H1 (cell line): ENCODE results near the gene NEB. TPM values are rescaled to one million over a fixed set of nuclear protein-coding genes. Genes with fewer than 3 reads are reported as not detected.

Experiments
- CTCF ChIA-PET: fragments of 300-600 bp; sonication (Branson Sonifier 250); formaldehyde crosslinking; loops from one replicate; lab custom pipeline; 2021; ENCODE audit not compliant: partially characterized antibody; lab: Charles Lee
- POLR2A ChIA-PET: fragments of 300-600 bp; sonication (Branson Sonifier 250); formaldehyde crosslinking; loops from one replicate; lab custom pipeline; 2021; ENCODE audit warnings: inconsistent platforms; ENCODE audit not compliant: partially characterized antibody; lab: Charles Lee
- DNase-seq, 2 experiments: peaks; one replicate each; pipeline versions ENCODE4 v3.0.0 to v3.0.0-alpha.2; 2010 to 2022; ENCODE audit warnings: low spot score in 2 of 2, low read depth in 1 of 2, mixed read lengths in 1 of 2
- FAIRE-seq: peaks from 2 replicates; lab custom pipeline; 2011; peaks lifted over from hg19 to GRCh38; lab: Jason Lieb, UNC
- H2AFZ ChIP-seq: 2 replicates; pipeline ENCODE4 v1.8.1; 2012; ENCODE audit warnings: low read length, inconsistent platforms
- H2AK5ac ChIP-seq: 2 replicates; pipeline ENCODE4 v1.6.1; 2013; ENCODE audit warnings: low read depth, low read length
- H2BK120ac ChIP-seq: replicated peaks from 2 replicates; pipeline ENCODE3; 2013; ENCODE audit warnings: low read depth, low read length, inconsistent platforms
- H2BK12ac ChIP-seq: 2 replicates; pipeline ENCODE4 v1.6.1; 2013; ENCODE audit warnings: low read depth, low read length
- H2BK15ac ChIP-seq: 2 replicates; pipeline ENCODE4 v1.6.1; 2013; ENCODE audit warnings: low read length
- H2BK20ac ChIP-seq: 2 replicates; pipeline ENCODE4 v1.6.1; 2013; ENCODE audit warnings: low read length
- H2BK5ac ChIP-seq: 2 replicates; pipeline ENCODE4 v1.6.1; 2013; ENCODE audit warnings: low read depth, low read length
- H3K14ac ChIP-seq: 2 replicates; pipeline ENCODE4 v1.6.1; 2013; ENCODE audit warnings: inconsistent platforms; ENCODE audit not compliant: insufficient read length
- H3K18ac ChIP-seq: 2 replicates; pipeline ENCODE4 v1.6.1; 2013; ENCODE audit warnings: low read length; ENCODE audit errors: extremely low read depth
- H3K23ac ChIP-seq: 2 replicates; pipeline ENCODE4 v1.6.1; 2013; ENCODE audit warnings: inconsistent platforms; ENCODE audit not compliant: insufficient read length
- H3K23me2 ChIP-seq: 2 replicates; pipeline ENCODE4 v1.6.1; 2013; ENCODE audit warnings: low read depth, low read length
- H3K27ac ChIP-seq: 2 replicates; pipeline ENCODE4 v1.6.1; 2011; ENCODE audit warnings: low read depth, low read length, inconsistent platforms
- H3K27me3 ChIP-seq, 4 experiments: replicated peaks in 1 of 4; 1 replicate in 1 of 4; 2 replicates in 3 of 4; pipeline versions ENCODE4 v1.6.1 to v1.8.1; 2011 to 2013; ENCODE audit warnings: low read length in 3 of 4, mild to moderate bottlenecking in 3 of 4, inconsistent platforms in 2 of 4, mixed read lengths in 2 of 4, moderate library complexity in 1 of 4; ENCODE audit not compliant: control insufficient read depth in 3 of 4, insufficient read depth in 3 of 4; ENCODE audit errors: extremely low read depth in 1 of 4
- H3K36me3 ChIP-seq, 4 experiments: 2 replicates each; pipeline versions ENCODE4 v1.6.1 to v1.8.1; 2011 to 2013; ENCODE audit warnings: mild to moderate bottlenecking in 4 of 4, low read length in 3 of 4, moderate library complexity in 2 of 4, control low read depth in 1 of 4, inconsistent platforms in 1 of 4; ENCODE audit not compliant: insufficient read depth in 4 of 4, control insufficient read depth in 2 of 4
- H3K4ac ChIP-seq: replicated peaks from 2 replicates; pipeline ENCODE3; 2013; ENCODE audit warnings: low read length, low read depth, mixed read lengths, inconsistent platforms; ENCODE audit not compliant: insufficient read length
- H3K4me1 ChIP-seq, 4 experiments: replicated peaks in 1 of 4; 1 replicate in 1 of 4; 2 replicates in 3 of 4; pipeline versions ENCODE4 v1.6.1 to v1.8.1; 2011 to 2013; ENCODE audit warnings: low read length in 3 of 4, inconsistent platforms in 2 of 4, mixed read lengths in 1 of 4; ENCODE audit not compliant: insufficient read depth in 4 of 4, control insufficient read depth in 3 of 4
- H3K4me2 ChIP-seq, 2 experiments: 2 replicates each; pipeline versions ENCODE4 v1.6.1 to v1.8.1; 2011 to 2013; ENCODE audit warnings: low read depth in 2 of 2, low read length in 2 of 2, control low read depth in 1 of 2, inconsistent platforms in 1 of 2, mild to moderate bottlenecking in 1 of 2; ENCODE audit not compliant: insufficient read depth in 1 of 2
- H3K4me3 ChIP-seq, 4 experiments: fragments of 200-600, 300-600 bp in 1 of 4; sonication (generic), shearing (Covaris generic), sonication (Bioruptor Twin) in 1 of 4; 2 replicates each; pipeline versions ENCODE4 v1.5.1 to v1.8.1; 2011 to 2016; ENCODE audit warnings: low read length in 4 of 4, low read depth in 3 of 4, control low read depth in 2 of 4, inconsistent platforms in 2 of 4, mild to moderate bottlenecking in 2 of 4, mixed read lengths in 1 of 4, moderate library complexity in 1 of 4; ENCODE audit not compliant: insufficient read depth in 2 of 4; ENCODE audit errors: extremely low read depth in 1 of 4
- H3K56ac ChIP-seq: replicated peaks from 2 replicates; pipeline ENCODE3; 2013; ENCODE audit warnings: low read depth, mild to moderate bottlenecking, mixed read lengths, low read length, inconsistent platforms; ENCODE audit not compliant: insufficient read length
- H3K79me1 ChIP-seq: 2 replicates; pipeline ENCODE4 v1.6.1; 2013; ENCODE audit warnings: low read depth, low read length, control low read depth
- H3K79me2 ChIP-seq, 2 experiments: 2 replicates each; pipeline versions ENCODE4 v1.6.1 to v1.8.1; 2012 to 2013; ENCODE audit warnings: low read length in 2 of 2, mild to moderate bottlenecking in 2 of 2, inconsistent platforms in 1 of 2; ENCODE audit not compliant: insufficient read depth in 2 of 2, control insufficient read depth in 1 of 2
- H3K9ac ChIP-seq, 4 experiments: replicated peaks in 1 of 4; 1 replicate in 1 of 4; 2 replicates in 3 of 4; pipeline versions ENCODE4 v1.6.1 to v1.8.1; 2011 to 2013; ENCODE audit warnings: low read depth in 3 of 4, low read length in 3 of 4, control low read depth in 2 of 4, mild to moderate bottlenecking in 2 of 4, moderate library complexity in 2 of 4, inconsistent platforms in 1 of 4; ENCODE audit errors: extremely low read depth in 1 of 4
- H3K9me3 ChIP-seq, 2 experiments: 2 replicates each; pipeline versions ENCODE4 v1.6.1 to v1.8.1; 2012 to 2013; ENCODE audit warnings: mild to moderate bottlenecking in 2 of 2, moderate library complexity in 2 of 2, control low read depth in 1 of 2, inconsistent platforms in 1 of 2, low read depth in 1 of 2, low read length in 1 of 2, mixed read lengths in 1 of 2; ENCODE audit not compliant: insufficient read depth in 2 of 2
- H4K20me1 ChIP-seq, 2 experiments: replicated peaks in 1 of 2; 2 replicates each; pipeline versions ENCODE3 to v1.8.1; 2011 to 2013; ENCODE audit warnings: inconsistent platforms in 2 of 2, low read length in 2 of 2, mild to moderate bottlenecking in 1 of 2; ENCODE audit not compliant: insufficient read depth in 2 of 2, control insufficient read depth in 1 of 2
- H4K5ac ChIP-seq: 2 replicates; pipeline ENCODE4 v1.6.1; 2013; ENCODE audit warnings: low read length, low read depth, mixed read lengths, inconsistent platforms; ENCODE audit not compliant: insufficient read length
- H4K8ac ChIP-seq: 2 replicates; pipeline ENCODE4 v1.8.0; 2013; ENCODE audit warnings: mild to moderate bottlenecking, moderate library complexity, low read length, inconsistent platforms; ENCODE audit not compliant: insufficient read depth; ENCODE audit errors: extremely low read depth
- H4K91ac ChIP-seq: replicated peaks from 2 replicates; pipeline ENCODE3; 2013; ENCODE audit warnings: low read length, mixed read lengths, inconsistent platforms; ENCODE audit not compliant: insufficient read length
- JUN ChIP-seq: IDR thresholded peaks from 2 replicates; pipeline ENCODE4 v1.6.1; 2011; ENCODE audit warnings: low read depth, mild to moderate bottlenecking, improper control_type of control experiment, low read length
- POLR2AphosphoS5 ChIP-seq: IDR thresholded peaks from 2 replicates; pipeline ENCODE4 v1.6.1; 2011; ENCODE audit warnings: low read depth, low read length
- WGBS, 2 experiments: shearing (Covaris generic) in 1 of 2; methylation state at CpG; one replicate each; pipeline versions ENCODE4 v1.1.6 to v1.1.7; 2013 to 2015; ENCODE audit warnings: low lambda C conversion rate in 2 of 2, mixed read lengths in 2 of 2, inconsistent platforms in 1 of 2, low coverage in 1 of 2, missing lambda C conversion rate in 1 of 2; ENCODE audit not compliant: insufficient replicate concordance in 2 of 2, insufficient coverage in 1 of 2, insufficient read length in 1 of 2; ENCODE audit errors: extremely low coverage in 1 of 2, missing lambda C conversion rate in 1 of 2; 5-methylcytosine and 5-hydroxymethylcytosine counted together
- polyA plus RNA-seq, 7 experiments: library from polyadenylated mRNA; depleted of rRNA in 3 of 7; stranded (reverse) in 5 of 7; unstranded in 2 of 7; fragments of >200 nt in 5 of 7; fragments of 200-250 nt in 2 of 7; gene quantifications; 1 replicate in 5 of 7; 2 replicates in 1 of 7; 4 replicates in 1 of 7; pipeline versions ENCODE4 v1.2.1 to v1.2.3, GENCODE V29; 2011 to 2013; ENCODE audit warnings: missing spikeins in 2 of 7, mixed read lengths in 2 of 7
- total RNA-seq: library from RNA; stranded (reverse); fragmentation: NEBNext Ultra II Directional; extraction: Animal tissue kit (Norgen Biotek cat#: 25700); gene quantifications from 2 replicates; pipeline ENCODE4 v1.2.1, GENCODE V29; 2021

The NEB gene
- total and polyA plus RNA-seq, 2 of the 8 experiments (the other 6 are each of a cell fraction or from before 2014, with no cell fraction given), result 1.4 to 2.5 TPM

DNA sequence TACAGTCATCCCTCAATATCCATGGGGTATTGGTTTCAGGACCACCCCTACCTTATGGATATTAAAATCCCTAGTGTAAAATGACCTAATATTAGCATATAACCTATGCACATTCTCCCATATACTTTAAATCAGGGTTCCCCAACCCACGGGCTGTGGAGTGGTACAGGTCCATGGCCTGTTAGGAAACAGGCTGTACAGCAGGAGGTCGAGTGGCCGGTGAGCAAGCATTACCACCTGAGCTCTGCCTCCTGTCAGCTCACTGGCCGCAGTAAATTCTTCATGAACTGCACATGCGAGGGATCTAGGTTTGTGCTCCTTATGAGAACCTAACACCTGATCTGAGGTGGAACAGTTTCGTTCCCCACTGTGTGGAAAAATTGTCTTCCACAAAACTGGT, 250.7 kb downstream of the NEB start:
- H3K14ac ChIP-seq, result no peak overlapping the region
- H3K56ac ChIP-seq, result no peak overlapping the region
- H3K4me3 ChIP-seq, result no peak overlapping the region
- H3K79me1 ChIP-seq, result no peaks in the 10 kb centered on the region
- peaks cover 0 to 64% (median 12%) of the 10 kb centered on the region in 4 experiments; a peak in 7 of 8 replicates for H3K36me3 ChIP-seq
- no peaks in the 10 kb centered on the region for H3K9me3 ChIP-seq
- H2AFZ ChIP-seq, result no peak overlapping the region
- no peaks in the 10 kb centered on the region for H3K23me2 ChIP-seq
- no peak overlapping the region for H2BK15ac ChIP-seq
- no peak for FAIRE-seq
- H2AK5ac ChIP-seq, result no peak overlapping the region
- no peak overlapping the region for H3K18ac ChIP-seq
- H2BK5ac ChIP-seq, result no peak overlapping the region
- H4K91ac ChIP-seq, result no peak overlapping the region
- H3K27me3 ChIP-seq, result no peaks in the 10 kb centered on the region
- no peak overlapping the region for H3K4ac ChIP-seq
- POLR2A ChIA-PET, result interaction anchor here (0.6 to 1.4 kb wide), 2 partner anchors 8 to 10 kb away, joined by 3 read pairs; no protein-coding TSS in a partner anchor
- peaks cover 0 to 2% (median 0%) of the 10 kb centered on the region in 4 experiments; a peak in 1 of 7 replicates for H3K4me1 ChIP-seq
- no peak overlapping the region for H4K8ac ChIP-seq
- H3K27ac ChIP-seq, result no peak overlapping the region
- H4K5ac ChIP-seq, result no peak overlapping the region
- H4K20me1 ChIP-seq, result peaks cover 0 to 4% of the 10 kb centered on the region in 2 experiments
- H3K4me2 ChIP-seq, result no peak overlapping the region
- no peak overlapping the region for H2BK120ac ChIP-seq
- H2BK20ac ChIP-seq, result no peak overlapping the region
- DNase-seq, result no peak
- H2BK12ac ChIP-seq, result no peak overlapping the region
- H3K9ac ChIP-seq, result no peak overlapping the region
- H3K79me2 ChIP-seq, result peaks cover 0 to 4% of the 10 kb centered on the region in 2 experiments; a peak in 1 of 4 replicates
- TF ChIP-seq JUN, result no peak
- TF ChIP-seq POLR2AphosphoS5, result peak; percentile 29; the same call in 1 of the 2 replicates
- WGBS, 2 experiments, result 94% methylated on average over 6 of the region's 6 CpGs; no CpG with 5 or more reads in 1 of the 2 experiments
- H3K23ac ChIP-seq, result no peak overlapping the region
- CTCF ChIA-PET, result interaction anchor here (0.6 to 1.5 kb wide), 2 partner anchors 149 to 194 kb away, joined by 3 to 5 read pairs; partner anchors contain the start of gene NMI
